Liver (tissue), 3 donors: ENCODE data around the gene JAM3.

Experiments used
- CTCF ChIP-seq: fragments of 150-350 bp; IDR thresholded peaks from 2 replicates; pipeline ENCODE4 v1.5.1; 2017; ENCODE audit warnings: improper control_type of control experiment, low read depth, low read length; ENCODE audit not compliant: missing input control
- HNF4A ChIP-seq, 2 donors: conservative IDR thresholded peaks; 2 replicates each; pipeline ENCODE4 v1.6.1; 2016; ENCODE audit warnings: antibody characterized with exemption in 2 of 2, mild to moderate bottlenecking in 2 of 2
- donor health status: healthy.
- donor health status: healthy.

- TF ChIP-seq CTCF (no peak), HNF4A (conservative IDR thresholded peaks at IDR 0.05) (no peak)
These were observed 74.9 kb downstream of the JAM3 start for GRCh38 chr11:134143801-134144200.
